Thyroid gland (tissue), 4 donors: ENCODE results near the gene TGM4. TPM values are rescaled to one million over a fixed set of nuclear protein-coding genes. Genes with fewer than 3 reads are reported as not detected.

ENCODE experiments used
- DNase-seq, 2 donors: peaks; one replicate each; pipeline ENCODE4 v3.0.0-alpha.2; 2019
- H3K27ac ChIP-seq, 3 donors: fragments of 200-600 bp; sonication (generic); 1 replicate in 2 of 3; 2 replicates in 1 of 3; pipeline ENCODE4 v1.5.1; 2016 to 2019; ENCODE audit warnings: mild to moderate bottlenecking in 1 of 3, moderate library complexity in 1 of 3
- H3K27me3 ChIP-seq: fragments of 200-600 bp; sonication (generic); one replicate; pipeline ENCODE4 v1.5.1; 2019
- H3K36me3 ChIP-seq, 2 donors: fragments of 200-600 bp; sonication (generic); one replicate each; pipeline ENCODE4 v1.5.1; 2016 to 2019
- H3K4me1 ChIP-seq, 2 donors: fragments of 200-600 bp; sonication (generic); one replicate each; pipeline ENCODE4 v1.5.1; 2017 to 2019
- H3K4me3 ChIP-seq, 3 donors: fragments of 200-600 bp; sonication (generic); replicated peaks in 1 of 3; 1 replicate in 2 of 3; 2 replicates in 1 of 3; pipeline ENCODE4 v1.5.1; 2016; ENCODE audit warnings: mild to moderate bottlenecking in 1 of 3
- H3K9me3 ChIP-seq: fragments of 200-600 bp; sonication (generic); one replicate; pipeline ENCODE4 v1.5.1; 2017
- POLR2A ChIP-seq, 2 donors: fragments of 450-650 bp; IDR thresholded peaks; one replicate each; pipeline ENCODE4 v1.6.1; 2017; ENCODE audit warnings: antibody characterized with exemption in 2 of 2, mild to moderate bottlenecking in 2 of 2, moderate library complexity in 1 of 2
- WGBS, 2 donors: methylation state at CpG; one replicate each; pipeline ENCODE4 v1.1.5; 2017; 5-methylcytosine and 5-hydroxymethylcytosine counted together
- intact Hi-C: fragments of 100-400 bp; cut with DNase I; formaldehyde crosslinking; loops from one replicate; pipeline ENCODE4 v1.15.1; 2023
- total RNA-seq, 4 donors: library from RNA; depleted of rRNA; stranded (reverse); fragments of >200 nt; gene quantifications; one replicate each; pipeline ENCODE4 v1.2.3, GENCODE V29; 2016
- TF ChIP-seq, protein P1 (sequence below), 6 experiments: fragments of 200-600 bp in 3 of 6; fragments of 450-650 bp in 3 of 6; sonication (generic) in 3 of 6; IDR thresholded peaks; one replicate each; pipeline ENCODE4 v1.5.1; 2016 to 2019; ENCODE audit warnings: antibody characterized with exemption in 6 of 6, mild to moderate bottlenecking in 2 of 6, inconsistent platforms in 1 of 6, moderate library complexity in 1 of 6

The TGM4 gene
- total RNA-seq, 4 donors from 2014 or later = 0.13 to 0.33 TPM; not detected in 2

DNA sequence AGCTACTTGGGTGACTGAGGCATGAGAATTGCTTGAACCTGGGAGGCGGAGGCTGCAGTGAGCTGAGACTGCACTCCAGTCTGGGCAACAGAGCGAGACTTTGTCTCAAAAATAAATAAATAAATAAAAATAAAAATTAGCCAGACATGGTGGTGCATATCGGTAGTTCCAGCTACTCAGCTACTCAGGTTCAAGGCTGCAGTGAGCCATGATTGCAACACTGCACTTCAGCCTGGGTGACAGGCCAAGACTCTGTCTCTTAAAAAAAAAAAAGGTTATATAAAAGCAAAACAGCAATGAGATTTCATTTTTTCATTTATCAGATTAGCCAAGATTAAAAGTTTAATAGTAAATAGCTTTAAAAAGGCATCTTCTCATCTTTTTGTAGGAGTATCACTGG lies 2.9 kb downstream of the TGM4 start:
- Histone ChIP-seq H3K36me3 (no peaks in the 10 kb centered on the region), H3K27me3 (no peaks in the 10 kb centered on the region), H3K27ac (no peak overlapping the region), H3K4me3 (no peak overlapping the region), H3K9me3 (no peaks in the 10 kb centered on the region), H3K4me1 (peaks cover 0 to 6% of the 10 kb centered on the region in 2 donors)
- no peak for DNase-seq
- intact Hi-C loops = no loop called here
- WGBS, 2 donors = 88 to 92% methylated on average over 3 of the region's 3 CpGs
- TF ChIP-seq, protein P1, sequence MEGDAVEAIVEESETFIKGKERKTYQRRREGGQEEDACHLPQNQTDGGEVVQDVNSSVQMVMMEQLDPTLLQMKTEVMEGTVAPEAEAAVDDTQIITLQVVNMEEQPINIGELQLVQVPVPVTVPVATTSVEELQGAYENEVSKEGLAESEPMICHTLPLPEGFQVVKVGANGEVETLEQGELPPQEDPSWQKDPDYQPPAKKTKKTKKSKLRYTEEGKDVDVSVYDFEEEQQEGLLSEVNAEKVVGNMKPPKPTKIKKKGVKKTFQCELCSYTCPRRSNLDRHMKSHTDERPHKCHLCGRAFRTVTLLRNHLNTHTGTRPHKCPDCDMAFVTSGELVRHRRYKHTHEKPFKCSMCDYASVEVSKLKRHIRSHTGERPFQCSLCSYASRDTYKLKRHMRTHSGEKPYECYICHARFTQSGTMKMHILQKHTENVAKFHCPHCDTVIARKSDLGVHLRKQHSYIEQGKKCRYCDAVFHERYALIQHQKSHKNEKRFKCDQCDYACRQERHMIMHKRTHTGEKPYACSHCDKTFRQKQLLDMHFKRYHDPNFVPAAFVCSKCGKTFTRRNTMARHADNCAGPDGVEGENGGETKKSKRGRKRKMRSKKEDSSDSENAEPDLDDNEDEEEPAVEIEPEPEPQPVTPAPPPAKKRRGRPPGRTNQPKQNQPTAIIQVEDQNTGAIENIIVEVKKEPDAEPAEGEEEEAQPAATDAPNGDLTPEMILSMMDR (IDR thresholded peaks at IDR 0.05) = no peak
- TF ChIP-seq POLR2A (IDR thresholded peaks at IDR 0.05) = no peak

DNA sequence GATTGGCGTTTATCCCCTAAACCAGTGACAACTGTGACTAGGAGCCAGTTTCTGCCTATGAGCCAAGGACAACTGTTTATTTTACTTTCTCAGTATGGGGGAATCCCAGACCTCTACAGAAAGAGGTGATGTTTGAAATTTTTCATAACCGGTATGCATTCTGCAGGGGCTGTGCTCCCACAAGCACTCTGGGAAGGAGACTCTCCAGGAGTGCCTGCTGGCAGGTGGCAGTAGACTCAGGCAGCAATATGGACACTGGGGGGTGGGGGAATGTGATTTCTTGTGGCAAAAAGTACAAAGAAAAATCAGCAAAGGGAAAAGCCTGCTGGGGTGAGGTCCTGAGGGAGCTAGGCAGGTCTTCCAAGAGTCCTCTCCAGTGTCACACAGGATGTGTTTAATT lies 5.9 kb downstream of the TGM4 start:
- 38 to 44% methylated on average over 2 of the region's 2 CpGs for WGBS, 2 donors
- Histone ChIP-seq H3K27ac (no peak overlapping the region), H3K36me3 (no peaks in the 10 kb centered on the region), H3K4me3 (no peak overlapping the region), H3K9me3 (no peaks in the 10 kb centered on the region), H3K27me3 (no peaks in the 10 kb centered on the region), H3K4me1 (peaks cover 4 to 22% of the 10 kb centered on the region in 2 donors)
- no peak for TF ChIP-seq POLR2A (IDR thresholded peaks at IDR 0.05)
- TF ChIP-seq, protein P1 (IDR thresholded peaks at IDR 0.05) = no peak
- intact Hi-C loops = no loop called here
- DNase-seq = peak; percentile 7 to 12

DNA sequence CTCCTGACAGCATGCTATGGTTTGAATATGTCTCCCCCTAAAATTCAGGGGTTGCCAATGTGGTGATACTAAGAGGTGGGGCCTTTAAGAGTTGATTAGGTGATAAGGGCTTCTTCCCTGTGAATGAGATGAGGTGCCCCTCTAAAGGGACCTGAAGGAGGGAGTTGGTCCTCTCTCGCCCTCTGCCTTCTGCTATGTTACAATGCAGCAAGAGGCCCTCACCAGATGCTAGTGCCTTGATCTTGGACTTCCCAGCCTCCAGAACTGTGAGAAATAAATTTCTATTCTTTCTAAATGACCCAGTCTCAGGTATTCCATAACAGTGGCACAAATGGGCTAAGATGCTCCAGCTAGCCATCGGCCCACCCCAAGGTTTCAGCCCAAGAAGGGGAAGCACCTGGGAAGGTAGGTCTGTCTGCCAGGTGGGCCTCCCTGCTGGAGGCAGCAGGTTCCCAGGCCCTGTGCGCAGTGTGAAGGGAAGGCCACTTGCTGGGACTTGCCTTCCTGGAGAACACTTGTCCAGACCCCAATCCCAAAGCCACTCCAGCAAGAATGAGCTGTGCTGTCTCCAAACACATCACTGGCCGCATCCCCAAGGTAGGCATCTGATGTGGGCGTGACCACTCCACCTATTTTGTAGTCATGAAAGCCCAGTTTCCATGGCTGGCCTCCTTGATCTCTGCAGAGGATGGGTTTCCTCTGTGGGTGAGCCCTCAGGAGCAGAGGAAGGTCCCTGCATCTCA lies 9.0 kb downstream of the TGM4 start:
- no peak overlapping the region for H3K4me3 ChIP-seq
- no peaks in the 10 kb centered on the region for H3K27me3 ChIP-seq
- H3K36me3 ChIP-seq = no peaks in the 10 kb centered on the region
- intact Hi-C loops = no loop called here
- DNase-seq = no peak
- peak overlapping the region in 1 of 3 donors; percentile 61 for H3K27ac ChIP-seq
- no peaks in the 10 kb centered on the region for H3K9me3 ChIP-seq
- 93 to 98% methylated on average over 4 of the region's 5 CpGs for WGBS, 2 donors
- TF ChIP-seq POLR2A (IDR thresholded peaks at IDR 0.05) = no peak
- TF ChIP-seq, protein P1 (IDR thresholded peaks at IDR 0.05) = no peak
- H3K4me1 ChIP-seq = peaks cover 4 to 22% of the 10 kb centered on the region in 2 donors

DNA sequence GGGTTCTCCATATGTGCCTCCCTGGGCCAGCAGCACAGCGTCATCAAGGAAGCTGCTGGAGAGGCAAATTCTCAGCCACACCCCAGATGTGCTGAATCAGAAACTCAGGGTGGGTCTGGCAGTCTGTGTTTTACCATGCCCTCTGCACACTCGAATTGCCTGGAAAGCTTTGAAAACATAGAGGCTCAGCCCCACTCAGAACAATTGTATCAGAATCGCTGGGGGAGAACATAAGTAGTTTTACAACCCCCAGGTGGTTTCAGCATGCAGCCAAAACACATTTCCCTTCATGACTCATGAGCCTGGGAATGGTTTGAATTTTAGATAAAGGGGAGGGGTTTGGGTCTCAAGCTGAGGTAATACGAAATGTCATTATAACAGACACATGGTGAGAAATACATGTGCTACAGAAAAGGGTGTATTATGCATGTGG lies 9.6 kb downstream of the TGM4 start:
- H3K4me3 ChIP-seq = no peak overlapping the region
- H3K27ac ChIP-seq = peak overlapping the region in 1 of 3 donors; percentile 61
- H3K4me1 ChIP-seq = peaks cover 4 to 22% of the 10 kb centered on the region in 2 donors
- H3K9me3 ChIP-seq = no peaks in the 10 kb centered on the region
- intact Hi-C loops = no loop called here
- no peak for TF ChIP-seq POLR2A (IDR thresholded peaks at IDR 0.05)
- TF ChIP-seq, protein P1 (IDR thresholded peaks at IDR 0.05) = no peak
- H3K36me3 ChIP-seq = no peaks in the 10 kb centered on the region
- peak; percentile 51 to 69 for DNase-seq
- no peaks in the 10 kb centered on the region for H3K27me3 ChIP-seq
- 9 to 15% methylated on average over 3 to 4 of the region's 4 CpGs for WGBS, 2 donors

DNA sequence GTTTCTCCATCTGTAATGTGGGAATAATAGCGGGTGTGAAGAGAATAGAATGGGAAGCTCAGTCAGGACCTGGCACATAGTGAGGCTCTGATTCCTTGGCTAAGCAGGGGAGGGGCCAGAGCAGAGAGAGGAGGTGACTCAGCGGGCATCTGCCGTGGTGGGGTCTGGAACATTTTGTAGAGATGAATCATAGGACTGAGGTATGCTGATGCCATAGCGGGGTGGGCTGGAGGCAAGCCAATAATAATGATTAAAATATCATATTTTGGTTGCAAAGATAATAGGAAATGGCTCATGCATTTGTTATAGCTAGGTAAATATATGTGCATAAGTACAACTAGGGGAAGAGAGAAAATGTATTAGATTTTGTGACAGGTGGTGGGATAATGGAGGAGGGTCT lies 11.2 kb downstream of the TGM4 start:
- Histone ChIP-seq H3K27ac (no peak overlapping the region), H3K4me1 (peaks cover 4 to 16% of the 10 kb centered on the region in 2 donors), H3K36me3 (no peaks in the 10 kb centered on the region), H3K27me3 (no peaks in the 10 kb centered on the region), H3K9me3 (no peaks in the 10 kb centered on the region), H3K4me3 (no peak overlapping the region)
- DNase-seq = no peak
- TF ChIP-seq, protein P1 (IDR thresholded peaks at IDR 0.05) = no peak
- no peak for TF ChIP-seq POLR2A (IDR thresholded peaks at IDR 0.05)
- WGBS, 2 donors = 66 to 86% methylated on average over 4 of the region's 4 CpGs
- intact Hi-C loops = no loop called here
